Endothelial cell (in vitro differentiated cells): ENCODE results near the gene PTK7. TPM values are rescaled to one million over a fixed set of nuclear protein-coding genes. Genes with fewer than 3 reads are reported as not detected.

Experiments used
- DNase-seq: peaks from one replicate; pipeline ENCODE4 v3.0.0; 2021; ENCODE audit warnings: low spot score
- H3K27ac Mint-ChIP-seq: one replicate; pipeline ENCODE4 v1.8.0; 2021; ENCODE audit warnings: mixed read lengths, inconsistent platforms; ENCODE audit not compliant: unreplicated experiment
- H3K27me3 Mint-ChIP-seq: one replicate; pipeline ENCODE4 v1.8.0; 2021; ENCODE audit warnings: mild to moderate bottlenecking, moderate library complexity, mixed read lengths, inconsistent platforms; ENCODE audit not compliant: unreplicated experiment
- H3K36me3 Mint-ChIP-seq: one replicate; pipeline ENCODE4 v1.8.0; 2021; ENCODE audit warnings: mild to moderate bottlenecking, low read depth, mixed read lengths, inconsistent platforms; ENCODE audit not compliant: unreplicated experiment
- H3K4me1 Mint-ChIP-seq: one replicate; pipeline ENCODE4 v1.8.0; 2021; ENCODE audit warnings: mild to moderate bottlenecking, mixed read lengths, inconsistent platforms; ENCODE audit not compliant: unreplicated experiment
- H3K4me3 Mint-ChIP-seq: one replicate; pipeline ENCODE4 v1.8.0; 2021; ENCODE audit warnings: mild to moderate bottlenecking, mixed read lengths, inconsistent platforms; ENCODE audit not compliant: unreplicated experiment
- H3K9me3 Mint-ChIP-seq: one replicate; pipeline ENCODE4 v1.8.0; 2021; ENCODE audit warnings: mixed read lengths, inconsistent platforms; ENCODE audit not compliant: unreplicated experiment
- CTCF ChIP-seq: fragments of 200-600 bp; sonication (generic); IDR thresholded peaks from one replicate; pipeline ENCODE4 v1.5.0; 2021; ENCODE audit warnings: antibody characterized with exemption; ENCODE audit not compliant: unreplicated experiment
- total RNA-seq: library from RNA; stranded (reverse); fragmentation: NEBNext Ultra II Directional; extraction: Animal tissue kit (Norgen Biotek cat#: 25700); gene quantifications from one replicate; pipeline ENCODE4 v1.2.1, GENCODE V29; 2021; ENCODE audit not compliant: unreplicated experiment

PTK7 gene
- total RNA-seq, 1 donor from 2014 or later, result 208 TPM

GRCh38 chr6:43045371-43045930, 30.7 kb upstream of the PTK7 start:
- no peak for TF ChIP-seq CTCF
- Mint-ChIP-seq H3K27me3 (peaks cover 13% of the 10 kb centered on the region), H3K27ac (peak overlapping the region; percentile 57), H3K9me3 (no peaks in the 10 kb centered on the region), H3K4me3 (no peak overlapping the region), H3K4me1 (peaks cover 5% of the 10 kb centered on the region), H3K36me3 (peaks cover 59% of the 10 kb centered on the region)
- no peak for DNase-seq

- no peak for TF ChIP-seq CTCF
- Mint-ChIP-seq H3K27ac (no peak overlapping the region), H3K4me1 (peaks cover 26% of the 10 kb centered on the region), H3K36me3 (peaks cover 58% of the 10 kb centered on the region), H3K4me3 (no peak overlapping the region), H3K27me3 (peaks cover 18% of the 10 kb centered on the region), H3K9me3 (no peaks in the 10 kb centered on the region)
- no peak for DNase-seq
These were observed 28.1 kb upstream of the PTK7 start for GRCh38 chr6:43047998-43048397.

- no peak for TF ChIP-seq CTCF
- Mint-ChIP-seq H3K36me3 (peaks cover 45% of the 10 kb centered on the region), H3K4me3 (peak overlapping the region; percentile 79), H3K4me1 (peaks cover 36% of the 10 kb centered on the region), H3K9me3 (no peaks in the 10 kb centered on the region), H3K27me3 (peaks cover 23% of the 10 kb centered on the region), H3K27ac (peak overlapping the region; percentile 42)
- DNase-seq, result no peak
These were observed 25.1 kb upstream of the PTK7 start for GRCh38 chr6:43050981-43051380.

GRCh38 chr6:43052225-43052841, 23.8 kb upstream of the PTK7 start:
- Mint-ChIP-seq H3K9me3 (no peaks in the 10 kb centered on the region), H3K27ac (peak overlapping the region; percentile 96), H3K4me3 (peak overlapping the region; percentile 98), H3K27me3 (peaks cover 17% of the 10 kb centered on the region), H3K4me1 (peaks cover 36% of the 10 kb centered on the region), H3K36me3 (peaks cover 40% of the 10 kb centered on the region)
- TF ChIP-seq CTCF, result no peak
- no peak for DNase-seq

- peak overlapping the region; percentile 98 for H3K4me3 Mint-ChIP-seq
- no peak for DNase-seq
- H3K9me3 Mint-ChIP-seq, result no peaks in the 10 kb centered on the region
- H3K27me3 Mint-ChIP-seq, result peaks cover 15% of the 10 kb centered on the region
- peaks cover 36% of the 10 kb centered on the region for H3K4me1 Mint-ChIP-seq
- TF ChIP-seq CTCF, result no peak
- H3K27ac Mint-ChIP-seq, result peak overlapping the region; percentile 96
- H3K36me3 Mint-ChIP-seq, result peaks cover 38% of the 10 kb centered on the region
These were observed 23.1 kb upstream of the PTK7 start for GRCh38 chr6:43052842-43053544.
